GM18868 (cell line): ENCODE data around the gene PRRT3.
"Not testable (repeated sequence)": the region's sequence is repeated elsewhere in the genome, so short reads cannot be mapped to it uniquely, and the experiment has no call there.

Experiments
- ATAC-seq: cut with Tn5 transposase; IDR thresholded peaks from one replicate; pipeline ENCODE4 v1.9.1; 2021; ENCODE audit warnings: mild to moderate bottlenecking, moderate library complexity; ENCODE audit not compliant: unreplicated experiment

PRRT3 gene

DNA sequence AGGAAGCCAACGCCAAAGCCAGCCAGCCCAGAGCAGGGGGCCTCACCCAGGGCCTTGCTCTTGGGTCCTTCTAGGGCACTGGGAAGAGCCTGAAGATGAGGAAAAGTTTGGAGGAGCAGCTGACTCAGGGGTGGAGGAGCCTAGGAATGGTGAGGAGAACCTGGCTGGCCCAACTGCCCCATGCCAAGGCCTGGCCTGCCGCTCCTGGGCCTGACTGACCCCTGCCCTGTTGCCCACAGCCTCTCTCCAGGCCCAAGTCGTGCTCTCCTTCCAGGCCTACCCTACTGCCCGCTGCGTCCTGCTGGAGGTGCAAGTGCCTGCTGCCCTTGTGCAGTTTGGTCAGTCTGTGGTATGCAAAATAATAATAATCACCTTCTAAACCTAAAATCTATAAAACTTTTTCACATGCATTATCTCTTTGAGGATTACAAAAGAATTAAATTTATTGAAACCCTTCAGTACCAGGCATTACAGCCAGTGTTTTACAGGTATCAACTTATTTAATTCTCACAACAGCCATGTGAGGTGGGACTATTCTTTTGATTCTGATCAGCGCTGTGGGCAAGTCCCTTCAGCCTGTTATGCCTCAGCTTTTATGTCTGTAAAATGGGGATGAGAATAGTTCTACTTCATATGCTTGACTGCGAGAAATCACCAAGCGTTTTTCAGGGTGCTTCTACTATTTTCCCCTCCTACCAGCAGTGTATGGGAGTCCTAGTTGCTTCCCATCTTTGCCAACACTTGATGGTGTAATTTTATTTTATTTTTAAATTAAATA, 33.8 kb downstream of the PRRT3 start:
- ATAC-seq, result no peak

GRCh38 chr3:9917820-9918219, 34.4 kb downstream of the PRRT3 start:
- ATAC-seq, result no peak

GRCh38 chr3:9916734-9917680, 35.2 kb downstream of the PRRT3 start, which contains the start of gene IL17RC:
Gene IL17RC, plus strand, starts transcription at chr3:9917098. Its CDS starts 218 bp downstream, at chr3:9917316.
- no peak for ATAC-seq

DNA sequence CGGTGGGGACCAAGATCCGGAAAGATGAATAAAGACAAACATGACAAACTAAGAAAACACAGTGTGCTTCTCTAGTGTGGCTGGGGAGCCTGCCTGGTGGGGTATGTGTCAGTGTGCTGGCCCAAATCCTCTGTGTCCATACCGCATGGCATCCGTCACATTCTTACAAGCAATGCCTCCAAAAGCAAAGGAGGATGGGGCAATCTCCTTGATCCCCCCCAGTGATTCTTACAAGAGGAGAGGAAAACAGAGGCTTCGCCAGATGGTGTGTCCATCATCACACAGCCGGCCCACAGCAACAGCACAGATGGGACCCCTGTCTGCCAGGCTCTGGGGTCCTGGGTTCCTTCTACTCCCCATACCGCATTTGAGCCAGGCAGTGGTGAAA, 35.9 kb downstream of the PRRT3 start:
- ATAC-seq, result no peak

DNA sequence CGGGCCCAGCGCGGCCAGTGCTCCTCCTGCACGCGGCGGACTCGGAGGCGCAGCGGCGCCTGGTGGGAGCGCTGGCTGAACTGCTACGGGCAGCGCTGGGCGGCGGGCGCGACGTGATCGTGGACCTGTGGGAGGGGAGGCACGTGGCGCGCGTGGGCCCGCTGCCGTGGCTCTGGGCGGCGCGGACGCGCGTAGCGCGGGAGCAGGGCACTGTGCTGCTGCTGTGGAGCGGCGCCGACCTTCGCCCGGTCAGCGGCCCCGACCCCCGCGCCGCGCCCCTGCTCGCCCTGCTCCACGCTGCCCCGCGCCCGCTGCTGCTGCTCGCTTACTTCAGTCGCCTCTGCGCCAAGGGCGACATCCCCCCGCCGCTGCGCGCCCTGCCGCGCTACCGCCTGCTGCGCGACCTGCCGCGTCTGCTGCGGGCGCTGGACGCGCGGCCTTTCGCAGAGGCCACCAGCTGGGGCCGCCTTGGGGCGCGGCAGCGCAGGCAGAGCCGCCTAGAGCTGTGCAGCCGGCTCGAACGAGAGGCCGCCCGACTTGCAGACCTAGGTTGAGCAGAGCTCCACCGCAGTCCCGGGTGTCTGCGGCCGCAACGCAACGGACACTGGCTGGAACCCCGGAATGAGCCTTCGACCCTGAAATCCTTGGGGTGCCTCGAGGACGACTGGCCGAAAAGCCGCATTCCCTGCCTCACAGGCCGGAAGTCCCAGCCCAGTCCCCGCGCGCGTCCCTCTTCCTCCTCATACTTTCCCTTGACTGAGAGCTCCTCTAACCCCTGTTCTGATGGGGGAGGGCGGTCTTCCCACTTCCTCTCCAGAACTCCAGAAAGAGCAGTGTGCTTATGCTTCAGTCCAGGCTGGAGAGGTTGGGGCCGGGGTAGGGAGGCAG, 36.7 kb downstream of the PRRT3 start:
- ATAC-seq, result peak; percentile 28

DNA sequence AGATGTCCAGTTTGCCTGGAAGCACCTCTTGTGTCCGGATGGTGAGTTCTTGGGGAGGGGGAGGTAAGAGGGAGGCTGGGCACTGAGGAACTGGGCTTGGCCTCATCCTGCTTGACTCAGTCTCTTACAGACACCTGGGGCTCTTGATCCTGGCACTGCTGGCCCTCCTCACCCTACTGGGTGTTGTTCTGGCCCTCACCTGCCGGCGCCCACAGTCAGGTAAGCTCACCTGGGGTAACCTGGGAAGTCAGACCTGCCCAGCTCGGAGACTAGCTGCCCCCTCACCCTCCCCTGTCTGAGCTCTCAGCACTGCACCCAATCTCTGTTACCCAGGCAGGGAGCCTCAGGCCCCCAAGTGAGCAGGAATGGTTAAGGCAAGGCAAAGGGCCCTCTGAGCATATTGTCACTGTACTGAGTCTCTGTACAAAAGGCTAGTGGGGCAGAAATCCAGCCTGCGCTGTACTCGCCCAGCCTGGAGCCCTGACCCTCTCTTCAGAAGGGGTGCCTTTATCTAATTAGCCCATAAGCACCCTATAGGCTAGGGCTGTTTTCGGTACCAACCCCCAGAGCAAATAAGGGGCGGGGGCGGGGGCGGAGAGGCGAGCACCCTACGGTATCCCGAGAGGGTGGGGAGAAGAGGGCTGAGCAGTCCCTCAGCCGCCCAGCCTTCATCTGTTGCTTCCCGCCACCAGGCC, 37.5 kb downstream of the PRRT3 start:
- ATAC-seq, result peak; percentile 43

DNA sequence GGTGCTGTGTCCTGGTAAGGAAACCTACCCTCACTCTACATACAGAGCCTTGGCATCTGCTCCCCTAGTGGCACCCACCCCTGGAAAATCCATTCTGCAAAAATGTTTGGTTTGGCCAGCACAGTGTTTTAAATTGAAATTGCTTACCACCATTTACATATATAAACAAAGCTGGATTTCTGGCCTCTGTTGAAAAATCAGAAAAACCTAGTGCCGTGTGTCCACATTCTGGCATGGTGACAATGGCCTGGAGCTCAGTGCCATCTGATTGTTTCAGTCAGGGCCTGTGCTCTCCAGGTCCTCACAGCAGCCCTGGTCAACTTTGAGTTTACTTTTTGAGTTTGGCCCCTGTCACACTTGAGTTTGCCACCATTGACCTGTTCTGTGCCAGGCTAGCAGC, 38.2 kb downstream of the PRRT3 start:
- ATAC-seq, result no peak

GRCh38 chr3:9913601-9914000, 38.6 kb downstream of the PRRT3 start:
- ATAC-seq, result no peak

DNA sequence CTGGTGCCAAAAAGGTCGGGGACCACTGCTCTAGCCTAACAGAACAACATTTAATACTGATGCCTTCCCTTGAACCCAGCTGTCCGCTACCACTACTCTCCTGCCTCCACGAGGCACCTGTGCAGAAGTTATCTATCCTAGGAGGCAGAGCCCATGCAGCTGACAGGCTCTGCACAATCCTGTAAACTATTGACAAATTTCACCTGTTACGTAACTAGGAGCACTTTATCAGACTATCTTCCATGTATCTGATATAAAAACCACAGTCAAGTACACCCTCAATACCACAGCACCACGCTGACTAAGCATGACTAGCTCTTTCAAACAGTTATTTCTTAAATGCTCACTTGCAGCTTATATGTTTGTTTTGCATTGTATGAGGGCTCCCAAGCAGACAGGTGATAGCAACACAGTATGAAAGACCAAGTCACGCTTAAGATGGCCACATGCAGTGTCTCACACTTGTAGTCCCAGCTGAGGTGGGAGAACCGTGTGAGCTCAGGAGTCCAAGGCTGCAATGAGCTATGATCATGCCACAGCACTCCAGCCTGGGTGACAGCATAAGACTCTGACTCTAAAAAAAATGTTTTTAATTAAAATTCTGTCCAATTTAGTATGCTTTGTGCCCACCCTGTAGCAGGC, 39.8 kb downstream of the PRRT3 start:
- ATAC-seq, result no peak

GRCh38 chr3:9911863-9912262, 40.3 kb downstream of the PRRT3 start:
- ATAC-seq, result no peak

DNA sequence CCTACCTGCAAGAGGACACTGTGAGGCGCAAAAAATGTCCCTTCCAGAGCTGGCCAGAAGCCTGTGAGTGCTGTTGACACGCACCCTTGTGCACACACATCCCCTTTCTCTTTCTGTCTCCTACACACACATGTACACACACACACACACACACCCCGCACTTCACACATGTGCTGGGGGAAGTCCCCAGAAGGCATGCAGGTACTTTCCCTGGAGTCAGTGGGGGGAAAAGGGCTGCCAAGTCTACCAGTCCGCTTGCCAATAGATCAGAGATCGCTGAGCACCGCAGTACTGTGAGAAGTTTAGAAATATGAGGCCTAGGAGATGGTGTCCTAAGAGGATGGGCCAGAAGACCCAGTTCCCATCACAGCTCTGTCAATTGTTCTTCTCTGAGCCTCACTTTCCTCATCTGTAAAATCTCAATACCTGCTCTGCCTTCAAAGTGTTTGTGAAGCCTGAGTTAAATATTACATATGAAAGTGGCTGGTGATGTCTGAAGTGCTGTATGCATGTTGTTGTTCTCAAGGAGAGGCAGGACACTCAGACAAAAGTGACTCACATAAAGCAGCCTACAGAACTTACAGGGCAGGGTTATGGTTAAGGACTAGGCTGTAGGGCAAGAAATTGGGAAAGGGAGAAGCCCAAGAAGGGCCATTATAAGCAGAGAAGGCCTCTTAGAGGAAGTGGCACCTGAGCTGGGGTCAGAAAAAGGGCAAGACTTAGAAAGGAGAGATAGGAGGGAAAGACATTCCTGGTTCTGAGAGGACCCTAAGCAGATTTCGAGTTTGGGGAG, 42.8 kb downstream of the PRRT3 start:
- ATAC-seq, result no peak

- ATAC-seq, result no peak
These were observed 43.9 kb downstream of the PRRT3 start for GRCh38 chr3:9908286-9908685.

GRCh38 chr3:9906480-9906879, 45.7 kb downstream of the PRRT3 start:
- ATAC-seq, result no peak

- no peak for ATAC-seq
These were observed 48.3 kb downstream of the PRRT3 start for GRCh38 chr3:9903904-9904303.

DNA sequence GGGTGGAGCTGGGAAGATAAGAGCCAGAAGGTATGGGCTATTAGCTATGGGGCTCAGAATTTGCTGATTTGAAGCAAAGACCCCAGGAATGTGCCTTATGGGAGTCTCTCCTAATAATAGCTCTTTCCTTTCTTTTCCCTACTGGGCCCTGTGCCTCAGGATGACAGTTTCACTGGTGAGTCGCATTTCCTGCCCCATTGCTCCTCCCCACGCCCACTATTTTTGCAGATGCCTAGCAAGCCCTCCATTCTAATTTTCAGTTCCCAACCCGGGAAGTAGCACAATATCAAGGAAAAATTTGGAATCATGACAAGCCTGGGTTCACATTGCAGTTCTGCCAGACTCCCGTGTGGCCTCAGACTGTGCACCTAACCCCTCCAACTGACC, 49.0 kb downstream of the PRRT3 start:
- ATAC-seq, result no peak

DNA sequence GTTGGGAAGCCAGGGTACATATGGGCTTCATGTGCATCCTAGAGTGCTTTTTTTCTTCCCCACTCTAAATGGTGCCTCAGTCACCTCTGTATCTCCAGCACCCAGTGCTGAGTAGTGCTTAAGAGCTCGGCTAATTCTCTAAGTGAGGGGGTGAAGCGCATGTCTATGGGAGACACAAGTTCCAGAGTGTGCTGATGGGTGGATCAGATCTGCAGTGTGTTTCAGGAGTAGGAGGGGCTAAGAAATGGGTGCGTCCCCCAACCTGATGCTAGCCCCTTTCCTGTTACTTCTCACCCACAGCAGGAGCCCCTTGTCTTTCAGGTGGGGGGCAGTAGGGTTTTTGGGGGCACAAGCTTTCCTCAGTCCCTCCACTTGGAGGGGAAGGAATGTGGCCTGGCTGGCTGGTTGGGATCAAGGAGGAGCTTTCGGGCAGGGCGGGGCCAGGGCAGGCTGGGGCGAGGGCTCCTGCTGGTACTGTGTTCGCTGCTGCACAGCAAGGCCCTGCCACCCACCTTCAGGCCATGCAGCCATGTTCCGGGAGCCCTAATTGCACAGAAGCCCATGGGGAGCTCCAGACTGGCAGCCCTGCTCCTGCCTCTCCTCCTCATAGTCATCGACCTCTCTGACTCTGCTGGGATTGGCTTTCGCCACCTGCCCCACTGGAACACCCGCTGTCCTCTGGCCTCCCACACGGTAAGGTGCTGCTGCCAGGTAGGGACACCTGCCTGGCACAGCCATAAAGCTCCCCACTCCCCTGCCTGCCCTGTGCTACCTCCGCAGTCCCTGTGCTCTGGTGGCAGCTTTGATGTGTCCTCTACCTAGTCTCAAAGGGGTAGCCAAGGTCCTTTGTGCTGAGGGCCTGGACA, 49.6 kb downstream of the PRRT3 start, which contains the start of gene IL17RE:
Gene IL17RE (plus strand): TSS at position 477 of the 866 bp plus-strand sequence. CDS start 85 bp downstream, at position 562.
- no peak for ATAC-seq

GRCh38 chr3:9901967-9902366, 50.2 kb downstream of the PRRT3 start:
- no peak for ATAC-seq

DNA sequence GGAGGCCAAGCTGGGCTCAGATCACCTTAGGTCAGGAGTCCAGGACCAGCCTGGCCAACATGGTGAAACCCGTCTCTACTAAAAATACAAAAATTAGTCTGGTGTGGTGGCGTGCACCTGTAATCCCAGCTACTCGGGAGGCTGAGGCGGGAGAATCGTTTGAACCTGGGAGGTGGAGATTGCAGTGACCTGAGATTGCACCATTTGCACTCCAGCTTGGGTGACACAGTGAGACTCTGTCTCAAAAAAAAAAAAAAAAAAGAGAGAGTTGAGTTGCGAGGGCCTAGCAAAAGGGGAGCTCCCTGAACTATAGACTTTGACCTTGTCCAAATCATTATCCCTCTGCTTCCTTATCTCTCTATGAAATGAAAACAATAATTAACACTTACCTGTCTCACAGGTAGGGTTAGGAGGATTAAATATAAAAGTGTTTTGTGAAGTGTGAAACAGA, 51.2 kb downstream of the PRRT3 start:
- not testable (repeated sequence) for ATAC-seq
